H54 (cell line): Measurements from ENCODE around the gene TRERF1.

Source experiments
- DNase-seq: peaks from one replicate; pipeline ENCODE4 v3.0.0; 2011; ENCODE audit warnings: low spot score, mixed read lengths; ENCODE audit not compliant: insufficient read length
- FAIRE-seq: peaks from 3 replicates; lab custom pipeline; 2011; peaks lifted over from hg19 to GRCh38; lab: Jason Lieb, UNC
- POLR2A ChIP-seq: IDR thresholded peaks from 2 replicates; pipeline ENCODE4 v1.6.1; 2011; ENCODE audit warnings: low read depth, mild to moderate bottlenecking, low read length

Gene TRERF1

GRCh38 chr6:42264852-42265390 lies 186.8 kb downstream of the TRERF1 start:
- TF ChIP-seq POLR2A: no peak

GRCh38 chr6:42264162-42264851 lies 187.4 kb downstream of the TRERF1 start:
- DNase-seq: no peak
- TF ChIP-seq POLR2A: no peak
- no peak for FAIRE-seq

More at GRCh38 chr6:42264852-42265390, 186.8 kb downstream of the TRERF1 start:
- FAIRE-seq (no peak), DNase-seq (no peak)

- TF ChIP-seq POLR2A: no peak
- FAIRE-seq (no peak), DNase-seq (no peak)
Observed at GRCh38 chr6:42263165-42263728, 188.5 kb downstream of the TRERF1 start.

GRCh38 chr6:42260972-42261371 lies 190.8 kb downstream of the TRERF1 start:
- no peak for DNase-seq
- no peak for TF ChIP-seq POLR2A
- FAIRE-seq: no peak

- FAIRE-seq (no peak), DNase-seq (peak; percentile 26)
- no peak for TF ChIP-seq POLR2A
Observed at GRCh38 chr6:42260396-42260888, 191.3 kb downstream of the TRERF1 start.

GRCh38 chr6:42259841-42260395 lies 191.8 kb downstream of the TRERF1 start:
- DNase-seq: no peak
- no peak for FAIRE-seq
- TF ChIP-seq POLR2A: no peak

- no peak for TF ChIP-seq POLR2A
- no peak for DNase-seq
- FAIRE-seq: no peak
Observed at GRCh38 chr6:42259286-42259685, 192.4 kb downstream of the TRERF1 start.

GRCh38 chr6:42257614-42258013 lies 194.1 kb downstream of the TRERF1 start:
- no peak for TF ChIP-seq POLR2A
- DNase-seq (no peak), FAIRE-seq (no peak)

GRCh38 chr6:42257063-42257462 lies 194.7 kb downstream of the TRERF1 start:
- FAIRE-seq: no peak
- no peak for TF ChIP-seq POLR2A
- no peak for DNase-seq

- no peak for FAIRE-seq
- no peak for DNase-seq
- TF ChIP-seq POLR2A: no peak
Observed at GRCh38 chr6:42255050-42255449, 196.7 kb downstream of the TRERF1 start.

- FAIRE-seq (no peak), DNase-seq (no peak)
- no peak for TF ChIP-seq POLR2A
Observed at GRCh38 chr6:42254505-42254904, 197.2 kb downstream of the TRERF1 start.

GRCh38 chr6:42251911-42252637 lies 199.7 kb downstream of the TRERF1 start:
- FAIRE-seq (no peak), DNase-seq (no peak)
- TF ChIP-seq POLR2A: no peak

GRCh38 chr6:42251500-42251899 lies 200.2 kb downstream of the TRERF1 start:
- TF ChIP-seq POLR2A: no peak
- FAIRE-seq (no peak), DNase-seq (no peak)
